ENCODE measurements around the gene PDXK.

GRCh38 chr21:43801006-43801783 is 82.3 kb downstream of the PDXK start:
- no peak for TF ChIP-seq CTCF (IDR thresholded peaks at IDR 0.05)
- no peak for TF ChIP-seq POLR2A (IDR thresholded peaks at IDR 0.05)

All from body of pancreas (tissue), 4 donors.